GM18511 (cell line): Measurements from ENCODE around the gene PTPRT.

Experiments
- ATAC-seq: cut with Tn5 transposase; IDR thresholded peaks from one replicate; pipeline ENCODE4 v1.9.1; 2021; ENCODE audit warnings: mild to moderate bottlenecking, moderate library complexity; ENCODE audit not compliant: unreplicated experiment

Gene PTPRT

GRCh38 chr20:43189554-43190331 lies at the start of gene PTPRT:
TSS of gene PTPRT (minus strand) at chr20:43189906. CDS start at chr20:43189733, 173 bp downstream.
- no peak for ATAC-seq

- ATAC-seq, result no peak
These were observed 49.1 kb upstream of the PTPRT start for GRCh38 chr20:43238833-43239232.

GRCh38 chr20:43238266-43238665 lies 48.6 kb upstream of the PTPRT start:
- no peak for ATAC-seq

- ATAC-seq, result no peak
These were observed 48.0 kb upstream of the PTPRT start for GRCh38 chr20:43237651-43238168.

DNA sequence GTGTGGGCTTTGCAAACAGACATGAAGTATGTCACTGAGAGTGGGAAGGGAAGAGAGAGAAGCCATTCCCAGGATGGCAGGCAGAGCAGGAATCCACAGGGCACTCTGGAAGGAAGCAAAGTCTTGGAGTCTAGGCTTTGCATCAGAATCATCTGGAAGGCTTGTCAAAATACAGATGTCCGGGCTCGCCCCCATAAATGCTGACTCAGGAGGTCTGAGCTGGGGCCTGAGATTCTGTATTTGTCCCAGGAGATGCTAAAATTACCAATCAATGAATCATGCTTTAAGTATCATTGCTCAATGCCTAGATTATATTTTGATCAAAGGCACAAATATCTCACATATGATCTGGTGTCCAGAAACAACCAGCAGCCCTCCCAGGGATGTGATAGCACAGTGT lies 46.3 kb upstream of the PTPRT start:
- no peak for ATAC-seq

DNA sequence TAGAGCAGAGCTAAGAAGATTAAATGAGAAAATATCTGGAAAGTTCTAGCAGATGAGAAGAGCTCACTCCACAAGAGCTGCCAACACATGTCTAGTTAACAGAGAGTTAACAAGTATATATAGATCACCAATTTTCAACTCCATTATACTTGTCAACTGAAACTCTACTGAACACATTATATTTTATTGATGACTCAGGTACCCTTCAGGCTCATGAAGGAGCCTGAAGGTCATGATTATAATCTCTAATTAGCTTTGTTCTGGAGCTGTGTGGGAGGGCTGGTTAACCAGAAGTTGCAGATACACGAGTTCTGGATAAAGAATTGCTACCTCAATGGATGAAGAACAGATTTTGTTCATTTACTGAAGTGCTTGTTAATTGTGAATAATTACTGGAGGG lies 42.1 kb upstream of the PTPRT start:
- no peak for ATAC-seq

DNA sequence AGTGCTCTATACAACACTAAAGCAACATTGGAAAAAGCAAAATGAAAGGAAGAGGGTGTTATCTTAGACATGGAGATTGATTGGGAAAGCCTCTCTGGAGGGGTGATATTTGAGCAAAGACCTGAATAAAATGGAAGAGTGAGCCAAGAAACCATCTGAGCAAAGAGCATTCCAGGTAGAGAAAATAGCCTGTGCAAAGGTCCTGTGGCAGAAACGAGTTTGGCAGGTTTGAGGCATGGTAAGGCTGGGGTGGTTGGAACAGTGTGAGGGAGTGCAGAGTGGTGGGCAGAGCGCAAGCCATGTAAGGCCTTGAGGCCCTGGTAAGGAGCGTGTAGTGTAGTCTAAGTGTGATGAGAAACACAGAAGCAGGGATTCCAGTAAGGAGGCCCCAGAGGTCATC lies 40.0 kb upstream of the PTPRT start:
- ATAC-seq, result no peak

GRCh38 chr20:43220612-43221011 lies 30.9 kb upstream of the PTPRT start:
- ATAC-seq, result no peak

GRCh38 chr20:43210901-43211300 lies 21.2 kb upstream of the PTPRT start:
- no peak for ATAC-seq

DNA sequence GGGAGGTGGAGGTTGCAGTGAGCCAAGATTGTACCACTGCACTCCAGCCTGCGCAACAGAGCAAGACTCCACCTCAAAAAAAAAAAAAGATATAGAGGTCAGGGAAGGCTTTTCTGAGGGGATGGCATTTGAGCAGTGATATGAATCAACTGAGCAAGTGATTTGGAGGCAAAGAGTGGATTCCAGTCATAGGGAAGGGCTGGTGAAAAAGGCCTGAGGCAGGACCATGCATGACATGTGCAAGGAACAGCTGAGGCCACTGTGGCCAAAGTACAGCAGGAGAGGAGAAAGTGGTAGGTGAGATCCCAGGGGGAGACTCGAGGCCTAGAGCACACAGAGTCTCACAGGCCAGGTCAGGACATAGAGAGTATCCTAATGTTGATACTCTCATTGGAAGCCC lies 20.1 kb upstream of the PTPRT start:
- no peak for ATAC-seq

- no peak for ATAC-seq
These were observed 16.0 kb upstream of the PTPRT start for GRCh38 chr20:43205699-43206098.

DNA sequence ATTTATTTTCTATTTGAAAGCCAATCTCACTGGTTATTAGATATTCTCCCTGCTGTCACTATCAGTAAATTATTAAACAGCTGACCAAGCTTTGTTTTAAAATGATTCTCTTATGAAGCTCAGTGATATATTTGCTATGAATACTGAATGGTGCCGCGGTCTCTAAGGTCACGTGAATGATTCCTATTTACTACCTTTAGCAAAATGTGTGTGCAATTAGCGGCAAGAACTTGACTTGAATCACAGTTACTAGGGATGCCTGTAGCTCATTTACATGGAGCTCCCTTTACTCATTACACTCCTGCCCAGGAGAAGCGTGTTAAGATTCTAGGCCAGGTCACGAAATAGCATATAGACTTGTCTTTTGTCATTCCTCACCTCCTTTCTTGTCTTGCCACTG lies 12.4 kb upstream of the PTPRT start:
- ATAC-seq, result no peak

DNA sequence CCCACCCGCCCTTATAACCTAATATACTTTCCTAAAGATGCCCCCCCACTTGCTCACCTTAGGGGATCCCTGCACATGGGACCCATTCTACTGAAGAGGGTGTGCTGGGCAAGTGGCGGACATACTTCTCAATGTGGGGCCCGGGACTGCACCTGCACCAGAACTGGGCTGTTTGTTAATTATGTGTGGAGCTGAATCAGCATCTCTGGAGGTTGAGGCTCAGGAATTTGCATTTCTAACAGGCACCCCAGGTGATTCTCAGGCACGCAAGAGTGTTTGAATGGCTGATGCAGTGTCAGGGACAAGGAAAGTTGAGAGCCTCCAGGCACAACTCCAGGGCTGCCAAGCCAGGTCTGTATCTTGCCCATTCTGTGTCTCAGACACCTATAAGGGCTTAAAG lies 8.9 kb upstream of the PTPRT start:
- ATAC-seq, result no peak

DNA sequence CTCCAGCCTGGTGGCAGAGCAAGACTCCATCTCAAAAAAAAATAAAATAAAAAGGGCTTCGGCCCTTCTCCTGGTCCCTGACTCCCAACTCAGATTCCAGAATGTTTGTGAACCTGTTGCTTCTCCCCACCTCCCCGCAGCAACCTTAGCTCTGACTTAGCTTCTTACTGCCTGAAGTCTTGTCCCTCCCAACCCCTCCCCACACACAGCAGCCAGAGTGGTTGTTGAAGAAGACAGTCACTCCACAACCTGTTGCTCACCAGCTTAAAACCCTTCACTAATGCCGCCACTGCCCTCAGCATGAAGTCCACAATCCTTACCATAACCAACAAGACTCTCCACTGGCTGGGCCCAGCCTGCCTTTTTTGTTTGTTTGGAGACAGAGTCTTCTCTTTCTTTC lies 6.5 kb upstream of the PTPRT start:
- no peak for ATAC-seq

GRCh38 chr20:43194137-43194536 lies 4.4 kb upstream of the PTPRT start:
- no peak for ATAC-seq

- ATAC-seq, result no peak
These were observed 3.7 kb upstream of the PTPRT start for GRCh38 chr20:43193443-43193842.

DNA sequence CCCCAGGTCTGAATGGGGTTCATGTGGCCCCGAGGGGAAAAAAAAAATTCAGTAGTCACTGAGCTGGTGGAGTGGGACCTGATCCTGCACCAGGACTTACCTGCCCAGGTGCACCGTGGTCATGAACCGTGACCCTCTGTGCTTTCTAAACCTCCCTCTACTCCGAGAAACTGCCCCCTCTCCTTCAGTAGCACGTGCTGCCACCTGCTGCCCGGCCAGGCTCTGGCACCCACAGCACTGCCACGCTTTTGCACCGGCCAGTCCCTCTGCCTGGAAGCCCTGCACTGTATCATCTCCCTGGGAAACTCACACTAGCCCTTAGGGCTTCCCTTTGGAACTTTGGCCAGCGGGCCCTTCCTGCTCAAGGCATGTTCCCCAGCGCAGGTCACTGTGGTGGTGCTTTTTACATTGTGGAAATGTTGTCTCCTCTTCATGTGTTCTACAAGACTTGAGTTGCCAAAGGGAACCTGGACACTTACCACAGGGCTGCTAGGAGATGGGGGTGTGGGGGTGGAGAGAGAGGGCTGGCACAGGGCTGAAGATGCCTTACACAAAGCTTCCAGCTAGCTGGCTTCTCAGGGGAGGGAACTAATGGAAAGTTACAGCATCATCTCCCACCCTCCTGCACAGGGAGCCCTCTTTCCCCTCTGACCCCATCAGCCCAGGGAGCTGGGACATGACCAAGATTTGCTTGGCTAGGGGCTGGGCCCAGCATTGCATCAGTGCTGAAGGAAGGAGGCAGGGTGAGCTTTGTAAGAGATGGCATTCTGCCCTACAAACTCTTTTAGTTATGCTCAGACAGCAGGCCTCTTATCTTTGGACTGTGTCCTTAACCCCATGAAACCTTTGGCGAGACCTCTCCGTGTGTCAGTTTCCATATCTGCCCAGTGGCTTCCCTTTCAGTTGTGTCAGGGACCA lies 2.5 kb upstream of the PTPRT start:
- no peak for ATAC-seq

- ATAC-seq, result no peak
These were observed 1.4 kb upstream of the PTPRT start for GRCh38 chr20:43191143-43191542.

DNA sequence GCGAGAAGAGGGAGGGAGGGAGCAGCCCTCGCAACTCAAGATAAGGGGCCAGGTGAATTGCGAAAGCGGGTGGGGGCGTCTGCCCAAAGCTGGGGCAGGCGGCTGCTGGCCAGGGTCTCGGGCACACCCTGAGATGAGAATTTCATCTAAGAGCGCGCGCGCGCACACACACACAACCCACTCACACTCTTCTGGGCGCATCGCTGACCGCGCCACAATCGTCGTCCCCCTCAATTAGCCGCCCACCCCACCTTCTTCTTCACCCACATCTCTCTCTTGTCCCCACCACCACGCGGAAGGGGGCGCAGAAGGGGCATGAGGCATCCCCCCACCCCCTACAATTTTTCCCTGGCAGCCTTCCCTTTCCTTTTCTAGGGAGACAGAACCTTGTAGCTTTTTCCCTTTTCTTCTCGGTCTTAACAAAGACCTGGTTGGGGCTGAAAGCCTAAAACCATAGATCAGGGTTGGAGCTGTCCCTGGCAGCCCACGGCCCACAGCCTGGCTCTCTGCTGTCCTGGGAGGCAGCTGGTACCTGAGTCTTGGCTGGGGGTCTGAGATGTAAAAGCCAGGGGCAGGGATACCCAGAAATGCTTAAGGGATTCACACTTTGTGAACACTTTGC lies 737 bp upstream of the PTPRT start:
- no peak for ATAC-seq

GRCh38 chr20:43188861-43189553 lies 699 bp downstream of the PTPRT start:
- ATAC-seq, result no peak

DNA sequence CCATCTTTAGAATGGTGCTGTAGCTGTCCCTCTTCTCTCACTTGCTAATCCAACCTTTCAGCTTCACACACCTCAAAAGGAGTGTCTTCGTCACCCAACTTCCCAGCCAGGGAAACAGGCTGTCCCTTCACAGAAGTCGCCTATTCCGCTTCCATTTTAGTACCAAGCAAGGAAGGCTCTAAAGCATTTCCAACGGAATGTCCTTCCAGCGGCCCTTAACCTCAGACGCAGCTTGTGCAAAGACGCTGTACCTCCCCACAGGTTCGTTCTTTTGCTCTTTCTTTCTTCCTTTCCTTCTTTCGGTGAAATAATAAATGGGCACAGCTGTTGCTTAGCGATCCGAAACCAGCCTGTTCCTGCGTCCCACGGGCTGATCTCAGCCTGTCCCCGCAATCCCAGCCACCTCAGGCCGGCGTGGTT lies 1.5 kb downstream of the PTPRT start:
- ATAC-seq, result no peak
